Endothelial cell of umbilical vein (primary cell): ENCODE results near the gene SHOX.

Source experiments
- EZH2 ChIP-seq: IDR thresholded peaks from 2 replicates; pipeline ENCODE4 v1.6.1; 2012; ENCODE audit warnings: borderline replicate concordance, low read depth, mild to moderate bottlenecking, moderate library complexity, low read length, inconsistent platforms; ENCODE audit not compliant: severe bottlenecking
- JUN ChIP-seq: IDR thresholded peaks from 2 replicates; pipeline ENCODE4 v1.6.1; 2011; ENCODE audit warnings: borderline replicate concordance, low read depth; ENCODE audit not compliant: insufficient read length, insufficient read depth
- MAX ChIP-seq: IDR thresholded peaks from 2 replicates; pipeline ENCODE4 v1.6.1; 2011; ENCODE audit not compliant: insufficient read depth, insufficient read length
- MYC ChIP-seq: IDR thresholded peaks from one replicate; pipeline ENCODE4 v1.6.1; 2011; ENCODE audit warnings: mild to moderate bottlenecking, low read depth, low read length
- POLR2A ChIP-seq: IDR thresholded peaks from 2 replicates; pipeline ENCODE4 v1.6.1; 2012; ENCODE audit warnings: low read depth, mild to moderate bottlenecking, control low read depth, low read length
- POLR2AphosphoS5 ChIP-seq: IDR thresholded peaks from 2 replicates; pipeline ENCODE4 v1.6.1; 2012; ENCODE audit warnings: low read depth, mild to moderate bottlenecking, control low read depth, low read length, moderate library complexity; ENCODE audit not compliant: insufficient read depth
- TF ChIP-seq, protein P1 (sequence below), 2 donors: IDR thresholded peaks; 1 replicate in 1 of 2; 2 replicates in 1 of 2; pipeline ENCODE4 v1.5.1; 2011; ENCODE audit warnings: low read length in 2 of 2, mild to moderate bottlenecking in 2 of 2, moderate library complexity in 2 of 2, control low read depth in 1 of 2, inconsistent platforms in 1 of 2, low read depth in 1 of 2; ENCODE audit not compliant: insufficient read depth in 1 of 2; ENCODE audit errors: extremely low read depth in 1 of 2

DNA sequence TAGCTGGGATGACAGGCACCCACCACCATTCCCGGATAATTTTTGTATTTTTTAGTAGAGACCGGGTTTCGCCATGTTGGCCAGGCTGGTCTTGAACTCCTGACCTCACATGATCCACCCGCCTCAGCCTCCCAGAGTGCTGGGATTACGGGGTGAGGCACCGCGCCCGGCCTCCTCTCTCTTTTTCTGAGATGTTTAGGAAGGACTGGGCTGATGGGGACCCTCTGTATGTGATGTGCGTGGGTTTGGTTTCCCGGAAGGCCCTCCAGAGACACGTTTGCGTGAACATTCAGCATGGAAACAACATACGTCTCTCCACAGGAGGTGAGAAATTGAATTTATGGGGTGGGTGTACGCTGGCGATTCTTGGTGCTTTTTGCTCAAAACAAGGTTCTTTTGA, 18.6 kb downstream of the SHOX start:
- TF ChIP-seq, protein P1, sequence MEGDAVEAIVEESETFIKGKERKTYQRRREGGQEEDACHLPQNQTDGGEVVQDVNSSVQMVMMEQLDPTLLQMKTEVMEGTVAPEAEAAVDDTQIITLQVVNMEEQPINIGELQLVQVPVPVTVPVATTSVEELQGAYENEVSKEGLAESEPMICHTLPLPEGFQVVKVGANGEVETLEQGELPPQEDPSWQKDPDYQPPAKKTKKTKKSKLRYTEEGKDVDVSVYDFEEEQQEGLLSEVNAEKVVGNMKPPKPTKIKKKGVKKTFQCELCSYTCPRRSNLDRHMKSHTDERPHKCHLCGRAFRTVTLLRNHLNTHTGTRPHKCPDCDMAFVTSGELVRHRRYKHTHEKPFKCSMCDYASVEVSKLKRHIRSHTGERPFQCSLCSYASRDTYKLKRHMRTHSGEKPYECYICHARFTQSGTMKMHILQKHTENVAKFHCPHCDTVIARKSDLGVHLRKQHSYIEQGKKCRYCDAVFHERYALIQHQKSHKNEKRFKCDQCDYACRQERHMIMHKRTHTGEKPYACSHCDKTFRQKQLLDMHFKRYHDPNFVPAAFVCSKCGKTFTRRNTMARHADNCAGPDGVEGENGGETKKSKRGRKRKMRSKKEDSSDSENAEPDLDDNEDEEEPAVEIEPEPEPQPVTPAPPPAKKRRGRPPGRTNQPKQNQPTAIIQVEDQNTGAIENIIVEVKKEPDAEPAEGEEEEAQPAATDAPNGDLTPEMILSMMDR (IDR thresholded peaks at IDR 0.05; ENCODE audit: extremely low read depth in 1 of 2, insufficient read depth in 1 of 2, low read depth in 1 of 2, low read length in 2 of 2) = no peak
- TF ChIP-seq JUN = no peak
- no peak for TF ChIP-seq EZH2
- TF ChIP-seq POLR2AphosphoS5 = no peak
- no peak for TF ChIP-seq POLR2A
- no peak for TF ChIP-seq MAX
- no peak for TF ChIP-seq MYC
